ENCODE data around the gene MYO16. TPM values are rescaled to one million over a fixed set of nuclear protein-coding genes. Genes with fewer than 3 reads are reported as not detected.

Gene MYO16
- total and polyA plus RNA-seq, 2 experiments from 2014 or later: 0.13 to 0.23 TPM

DNA sequence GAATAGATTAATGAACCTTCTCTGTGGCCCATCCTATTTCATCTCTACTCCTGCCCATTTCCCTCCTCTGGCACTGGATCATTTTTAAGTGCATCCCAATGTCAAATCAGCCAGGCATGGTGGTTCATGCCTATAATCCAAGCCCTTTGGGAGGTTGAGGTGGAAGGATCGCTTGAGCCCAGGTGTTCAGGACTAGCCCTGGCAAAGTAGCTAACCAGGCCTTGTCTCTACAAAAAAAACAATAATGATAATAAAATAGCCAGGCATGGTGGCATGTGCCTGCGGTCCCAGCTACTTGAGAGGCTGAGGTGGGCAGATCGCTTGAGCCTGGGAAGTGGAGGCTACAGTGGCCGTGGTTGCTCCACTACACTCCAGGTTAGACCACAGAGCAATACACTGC is 517.0 kb downstream of the MYO16 start:
- Histone ChIP-seq H3K79me2 (no peaks in the 10 kb centered on the region), H3K4me3 (no peak overlapping the region), H2AFZ (no peak overlapping the region), H3K9me3 (ENCODE audit: low read depth) (no peaks in the 10 kb centered on the region), H3K4me1 (ENCODE audit: insufficient read depth) (no peaks in the 10 kb centered on the region), H3K36me3 (replicated peaks; ENCODE audit: insufficient read depth, low read depth) (no peaks in the 10 kb centered on the region), H4K20me1 (ENCODE audit: insufficient read depth, poor library complexity, severe bottlenecking) (no peaks in the 10 kb centered on the region), H3K9me2 (replicated peaks; ENCODE audit: insufficient read depth) (no peaks in the 10 kb centered on the region), H3K27me3 (no peaks in the 10 kb centered on the region), H3K4me2 (no peak overlapping the region), H3K27ac (no peak overlapping the region)
- TF ChIP-seq EZH2 (IDR thresholded peaks at IDR 0.05; ENCODE audit: borderline replicate concordance): no peak
- no peak for TF ChIP-seq EZH2phosphoT487 (IDR thresholded peaks at IDR 0.05; ENCODE audit: low read depth, severe bottlenecking, unreplicated experiment)
- TF ChIP-seq, protein P1, sequence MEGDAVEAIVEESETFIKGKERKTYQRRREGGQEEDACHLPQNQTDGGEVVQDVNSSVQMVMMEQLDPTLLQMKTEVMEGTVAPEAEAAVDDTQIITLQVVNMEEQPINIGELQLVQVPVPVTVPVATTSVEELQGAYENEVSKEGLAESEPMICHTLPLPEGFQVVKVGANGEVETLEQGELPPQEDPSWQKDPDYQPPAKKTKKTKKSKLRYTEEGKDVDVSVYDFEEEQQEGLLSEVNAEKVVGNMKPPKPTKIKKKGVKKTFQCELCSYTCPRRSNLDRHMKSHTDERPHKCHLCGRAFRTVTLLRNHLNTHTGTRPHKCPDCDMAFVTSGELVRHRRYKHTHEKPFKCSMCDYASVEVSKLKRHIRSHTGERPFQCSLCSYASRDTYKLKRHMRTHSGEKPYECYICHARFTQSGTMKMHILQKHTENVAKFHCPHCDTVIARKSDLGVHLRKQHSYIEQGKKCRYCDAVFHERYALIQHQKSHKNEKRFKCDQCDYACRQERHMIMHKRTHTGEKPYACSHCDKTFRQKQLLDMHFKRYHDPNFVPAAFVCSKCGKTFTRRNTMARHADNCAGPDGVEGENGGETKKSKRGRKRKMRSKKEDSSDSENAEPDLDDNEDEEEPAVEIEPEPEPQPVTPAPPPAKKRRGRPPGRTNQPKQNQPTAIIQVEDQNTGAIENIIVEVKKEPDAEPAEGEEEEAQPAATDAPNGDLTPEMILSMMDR (IDR thresholded peaks at IDR 0.05; ENCODE audit: poor library complexity): no peak
- WGBS (ENCODE audit: low lambda C conversion rate, missing lambda C conversion rate): 86% methylated on average over 4 of the region's 4 CpGs
- DNase-seq (ENCODE audit: low spot score): no peak

DNA sequence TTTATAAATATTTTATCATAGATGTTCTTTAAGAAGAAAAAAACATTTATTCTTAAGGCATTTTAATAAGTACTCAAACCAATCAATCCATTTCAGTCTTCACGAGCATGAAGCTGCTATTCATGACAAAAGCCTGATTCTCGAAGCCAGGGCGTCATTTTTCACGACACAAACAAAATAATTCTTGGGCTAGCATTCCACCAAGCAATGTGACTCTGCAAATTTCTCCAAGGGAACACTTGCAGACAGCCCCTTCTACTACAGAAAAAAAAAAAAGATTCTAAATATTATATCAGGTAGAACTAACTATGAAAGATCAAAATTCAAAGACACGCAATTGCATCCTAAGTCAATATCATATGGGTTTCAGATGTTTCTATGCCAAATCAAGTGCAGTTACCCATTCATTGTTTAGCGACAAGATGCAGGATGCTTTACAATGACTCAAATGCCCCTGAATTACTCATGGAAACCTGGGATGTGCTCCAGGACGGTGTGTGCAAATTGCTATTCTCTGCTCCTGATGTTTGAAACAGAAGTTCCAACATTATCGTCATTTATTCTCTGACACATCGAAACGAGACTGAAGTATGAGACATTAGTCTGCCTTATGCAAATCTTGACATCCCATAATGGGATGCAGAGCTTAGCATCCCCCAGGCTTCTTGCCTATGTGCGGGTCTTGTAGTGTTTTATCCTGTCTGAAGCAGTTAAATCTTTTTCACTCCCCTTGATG is 517.7 kb downstream of the MYO16 start:
- H3K27ac ChIP-seq: no peak overlapping the region
- no peaks in the 10 kb centered on the region for H3K27me3 ChIP-seq
- no peak overlapping the region for H3K4me2 ChIP-seq
- no peaks in the 10 kb centered on the region for H3K36me3 ChIP-seq (replicated peaks; ENCODE audit: insufficient read depth, low read depth)
- no peaks in the 10 kb centered on the region for H4K20me1 ChIP-seq (ENCODE audit: insufficient read depth, poor library complexity, severe bottlenecking)
- no peak for DNase-seq (ENCODE audit: low spot score)
- H3K9me2 ChIP-seq (replicated peaks; ENCODE audit: insufficient read depth): no peaks in the 10 kb centered on the region
- no peaks in the 10 kb centered on the region for H3K79me2 ChIP-seq
- no peaks in the 10 kb centered on the region for H3K4me1 ChIP-seq (ENCODE audit: insufficient read depth)
- TF ChIP-seq, protein P1 (IDR thresholded peaks at IDR 0.05; ENCODE audit: poor library complexity): no peak
- TF ChIP-seq EZH2phosphoT487 (IDR thresholded peaks at IDR 0.05; ENCODE audit: low read depth, severe bottlenecking, unreplicated experiment) (no peak), EZH2 (IDR thresholded peaks at IDR 0.05; ENCODE audit: borderline replicate concordance) (no peak)
- WGBS (ENCODE audit: low lambda C conversion rate, missing lambda C conversion rate): 92% methylated on average over 11 of the region's 11 CpGs
- no peak overlapping the region for H3K4me3 ChIP-seq
- H2AFZ ChIP-seq: no peak overlapping the region
- H3K9me3 ChIP-seq (ENCODE audit: low read depth): no peaks in the 10 kb centered on the region

DNA sequence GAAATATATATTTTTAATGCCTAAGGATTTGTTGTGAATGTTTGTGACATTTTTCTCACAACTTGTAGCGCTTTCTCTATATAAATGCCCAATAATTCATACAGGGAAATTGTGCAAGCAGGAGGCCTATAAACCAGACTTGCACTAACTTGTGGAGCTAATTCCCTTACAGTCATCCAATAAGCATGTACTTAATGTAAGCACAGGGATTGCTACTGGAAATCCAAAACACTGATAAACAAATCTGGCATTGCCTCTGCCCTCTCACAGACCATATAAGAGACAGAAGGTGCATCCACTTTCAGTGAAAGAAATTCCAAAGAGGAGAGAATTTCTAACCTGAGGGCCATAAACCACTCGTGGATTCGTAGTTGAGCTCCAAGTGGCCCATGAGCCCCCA is 518.8 kb downstream of the MYO16 start:
- no peaks in the 10 kb centered on the region for H3K79me2 ChIP-seq
- H3K4me2 ChIP-seq: no peak overlapping the region
- H3K9me3 ChIP-seq (ENCODE audit: low read depth): no peaks in the 10 kb centered on the region
- H3K9me2 ChIP-seq (replicated peaks; ENCODE audit: insufficient read depth): no peaks in the 10 kb centered on the region
- DNase-seq (ENCODE audit: low spot score): no peak
- TF ChIP-seq EZH2phosphoT487 (IDR thresholded peaks at IDR 0.05; ENCODE audit: low read depth, severe bottlenecking, unreplicated experiment) (no peak), EZH2 (IDR thresholded peaks at IDR 0.05; ENCODE audit: borderline replicate concordance) (no peak)
- TF ChIP-seq, protein P1 (IDR thresholded peaks at IDR 0.05; ENCODE audit: poor library complexity): no peak
- H3K27me3 ChIP-seq: no peaks in the 10 kb centered on the region
- H4K20me1 ChIP-seq (ENCODE audit: insufficient read depth, poor library complexity, severe bottlenecking): no peaks in the 10 kb centered on the region
- 84% methylated on average over 3 of the region's 3 CpGs for WGBS (ENCODE audit: low lambda C conversion rate, missing lambda C conversion rate)
- no peak overlapping the region for H2AFZ ChIP-seq
- H3K36me3 ChIP-seq (replicated peaks; ENCODE audit: insufficient read depth, low read depth): no peaks in the 10 kb centered on the region
- H3K4me1 ChIP-seq (ENCODE audit: insufficient read depth): no peaks in the 10 kb centered on the region
- no peak overlapping the region for H3K27ac ChIP-seq
- no peak overlapping the region for H3K4me3 ChIP-seq

Data from hepatocyte (in vitro differentiated cells).